GM19351 (cell line): Measurements from ENCODE around the gene MMP14.
A peak's percentile ranks its signal among the peaks of the same experiment; 100 is the strongest.
"Not testable (repeated sequence)": the region's sequence is repeated elsewhere in the genome, so short reads cannot be mapped to it uniquely, and the experiment has no call there.

Experiments
- ATAC-seq: cut with Tn5 transposase; IDR thresholded peaks from one replicate; pipeline ENCODE4 v1.9.1; 2021; ENCODE audit warnings: mild to moderate bottlenecking, moderate library complexity; ENCODE audit not compliant: unreplicated experiment

Gene MMP14

GRCh38 chr14:22814373-22814772 lies 22.0 kb upstream of the MMP14 start:
- ATAC-seq: no peak

GRCh38 chr14:22814941-22815713 lies 21.3 kb upstream of the MMP14 start, which contains the start of gene SLC7A7:
TSS of gene SLC7A7 (minus strand) at chr14:22815435. CDS start at chr14:22813398, 2,037 bp downstream.
- no peak for ATAC-seq

DNA sequence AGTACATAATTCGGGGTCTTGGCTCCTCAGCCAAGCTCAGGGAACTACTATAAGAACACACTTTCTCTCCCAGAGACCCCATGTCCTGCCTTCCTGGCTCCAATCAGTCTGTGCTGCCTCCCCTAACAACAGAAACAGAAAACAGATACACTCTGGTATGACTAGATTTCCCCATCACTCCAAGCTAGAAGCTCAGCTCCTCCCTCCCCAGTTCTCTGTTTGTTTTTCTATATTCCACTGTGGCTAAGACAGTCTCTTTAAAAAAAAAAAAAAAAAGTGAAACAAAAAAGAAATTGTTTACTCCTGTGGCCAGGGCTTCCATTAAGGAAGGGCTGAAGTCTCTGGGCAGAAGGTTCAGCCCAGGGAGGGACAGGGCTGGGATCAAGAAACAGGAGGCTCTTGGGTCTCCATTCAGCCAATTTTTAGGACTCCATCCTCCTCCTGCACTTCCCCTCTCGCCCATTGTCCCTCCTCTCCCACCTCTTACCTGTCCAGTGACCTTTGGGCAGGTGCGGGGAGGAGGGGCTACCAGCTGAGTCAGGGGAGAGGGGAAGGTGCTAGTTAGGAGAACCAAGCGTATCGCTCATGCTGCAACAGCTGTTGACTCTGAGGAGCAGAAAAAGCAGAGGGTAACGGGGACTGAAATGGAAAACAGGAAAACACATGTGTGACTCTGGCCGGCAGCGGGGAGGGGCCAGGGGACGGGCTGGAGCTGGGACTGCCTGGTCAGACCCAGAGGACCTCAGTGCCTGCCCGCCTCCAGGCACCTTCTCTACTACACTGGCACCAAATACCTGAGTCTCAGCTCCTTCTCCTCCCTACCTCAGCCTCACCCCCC lies 17.0 kb upstream of the MMP14 start:
- ATAC-seq: no peak

GRCh38 chr14:22820731-22821130 lies 15.7 kb upstream of the MMP14 start:
- ATAC-seq: no peak

GRCh38 chr14:22821193-22822015 lies 15.0 kb upstream of the MMP14 start:
- no peak for ATAC-seq

GRCh38 chr14:22822016-22822570 lies 14.3 kb upstream of the MMP14 start:
- no peak for ATAC-seq

- ATAC-seq: peak; percentile 54
These were observed 13.8 kb upstream of the MMP14 start for GRCh38 chr14:22822571-22823098.

GRCh38 chr14:22824711-22825359 lies 11.6 kb upstream of the MMP14 start:
- ATAC-seq: no peak

DNA sequence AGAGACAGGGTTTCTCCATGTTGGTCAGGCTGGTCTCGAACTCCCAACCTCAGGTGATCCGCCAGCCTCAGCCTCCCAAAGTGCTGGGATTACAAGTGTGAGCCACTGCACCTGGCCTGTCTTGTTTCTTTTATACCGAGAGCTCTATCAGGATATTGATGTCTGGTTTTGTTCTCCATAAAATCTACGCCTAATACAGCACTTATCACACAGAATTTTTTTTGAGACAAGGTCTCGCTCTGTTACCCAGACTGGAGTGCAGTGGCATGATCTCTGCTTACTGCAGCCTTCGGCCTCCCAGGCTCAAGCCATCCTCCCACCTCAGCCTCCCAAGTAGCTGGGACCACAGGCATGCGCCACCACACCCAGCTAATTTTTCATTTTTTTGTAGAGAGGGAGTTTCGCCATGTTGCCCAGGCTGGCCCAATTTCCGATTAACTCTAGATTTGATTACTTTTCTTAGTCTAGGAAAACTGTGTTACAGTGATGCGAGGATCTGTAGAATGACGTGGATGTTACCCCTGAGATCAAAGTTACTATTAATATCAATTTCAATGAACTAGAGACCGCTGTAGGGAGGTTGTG lies 7.2 kb upstream of the MMP14 start:
- ATAC-seq: not testable (repeated sequence)

DNA sequence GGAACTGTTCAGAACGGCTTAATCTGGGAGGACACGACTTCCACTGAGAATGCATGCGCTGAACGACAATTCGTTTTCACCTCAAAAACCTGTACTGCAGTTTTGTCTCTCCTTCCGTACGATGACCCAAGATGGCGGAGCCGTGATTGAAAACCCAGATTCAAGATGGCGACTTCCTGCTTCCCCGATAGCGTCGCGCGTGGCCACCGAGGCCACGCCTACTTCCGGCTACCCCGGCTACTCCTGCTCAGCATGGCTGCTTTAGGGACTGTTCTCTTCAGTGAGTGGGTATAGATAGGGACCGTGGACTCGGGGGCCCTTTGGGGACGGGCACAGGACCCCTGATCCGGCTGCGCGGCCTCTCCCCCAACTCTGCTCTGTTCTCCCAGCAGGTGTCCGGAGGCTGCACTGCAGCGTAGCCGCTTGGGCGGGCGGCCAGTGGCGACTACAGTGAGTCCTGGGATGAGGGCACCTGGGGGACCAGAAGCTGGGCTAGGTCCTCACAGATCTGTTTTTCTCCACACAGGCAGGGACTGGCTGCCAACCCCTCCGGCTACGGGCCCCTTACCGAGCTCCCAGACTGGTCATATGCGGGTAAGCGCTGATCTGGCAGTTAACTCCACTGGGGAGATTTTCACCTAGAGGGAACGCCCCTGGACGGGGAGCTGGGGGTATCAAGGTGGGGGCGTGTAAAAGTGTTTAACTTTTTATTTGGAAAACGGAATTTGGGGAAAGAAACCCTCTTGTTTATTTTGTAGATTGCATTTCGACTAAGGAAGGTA lies 6.5 kb upstream of the MMP14 start, which contains the start of gene MRPL52:
MRPL52 (plus strand) TSS at position 227 of the 782 bp plus-strand sequence; CDS start at position 253, 26 bp downstream.
- peak; percentile 84 for ATAC-seq

DNA sequence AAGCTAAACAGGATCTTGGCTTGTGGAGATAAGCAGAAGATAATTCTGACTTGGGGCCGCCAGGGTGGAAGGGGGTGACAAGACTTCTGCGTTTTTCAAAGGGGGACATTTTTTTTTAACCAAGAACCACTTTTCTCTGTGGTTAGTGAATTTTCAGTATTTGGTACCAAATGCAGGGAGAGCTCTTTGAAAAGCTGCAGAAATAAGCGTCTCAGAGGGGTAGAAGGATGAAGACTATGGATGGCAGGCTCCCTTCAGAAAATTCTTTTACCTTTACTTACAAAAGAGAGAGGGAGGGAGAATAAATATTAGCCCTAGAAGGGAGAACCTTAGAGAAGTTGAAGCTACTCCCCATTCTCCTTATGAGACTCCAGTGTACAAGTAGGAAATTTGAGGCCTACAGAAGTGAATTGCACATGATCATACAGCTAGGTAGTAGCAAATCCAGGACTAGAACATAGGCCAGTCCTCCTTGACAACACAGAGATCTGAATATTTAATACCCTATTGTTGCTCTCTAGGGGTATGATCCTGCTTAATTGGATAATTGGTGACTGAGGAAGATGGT lies 5.9 kb upstream of the MMP14 start:
- no peak for ATAC-seq

DNA sequence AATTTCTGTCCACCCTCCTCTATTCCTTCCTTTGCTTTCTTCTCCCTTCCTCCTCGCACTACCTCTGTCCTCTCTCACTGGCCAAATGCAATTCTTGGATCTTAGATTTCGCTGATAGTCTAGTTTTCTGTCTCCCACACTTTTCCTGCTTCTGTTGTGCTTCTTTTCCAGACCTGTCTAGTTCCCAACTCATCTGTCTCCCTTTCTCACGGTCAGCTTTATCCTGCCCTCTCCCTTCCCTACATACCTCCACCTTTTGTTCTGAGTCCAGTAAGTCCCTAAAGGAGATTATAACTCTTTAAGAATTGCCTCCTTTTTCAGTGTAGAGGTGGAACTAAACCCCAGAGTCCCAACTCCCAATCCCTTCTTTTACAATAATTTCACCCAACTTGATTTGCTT lies 880 bp upstream of the MMP14 start:
- no peak for ATAC-seq

DNA sequence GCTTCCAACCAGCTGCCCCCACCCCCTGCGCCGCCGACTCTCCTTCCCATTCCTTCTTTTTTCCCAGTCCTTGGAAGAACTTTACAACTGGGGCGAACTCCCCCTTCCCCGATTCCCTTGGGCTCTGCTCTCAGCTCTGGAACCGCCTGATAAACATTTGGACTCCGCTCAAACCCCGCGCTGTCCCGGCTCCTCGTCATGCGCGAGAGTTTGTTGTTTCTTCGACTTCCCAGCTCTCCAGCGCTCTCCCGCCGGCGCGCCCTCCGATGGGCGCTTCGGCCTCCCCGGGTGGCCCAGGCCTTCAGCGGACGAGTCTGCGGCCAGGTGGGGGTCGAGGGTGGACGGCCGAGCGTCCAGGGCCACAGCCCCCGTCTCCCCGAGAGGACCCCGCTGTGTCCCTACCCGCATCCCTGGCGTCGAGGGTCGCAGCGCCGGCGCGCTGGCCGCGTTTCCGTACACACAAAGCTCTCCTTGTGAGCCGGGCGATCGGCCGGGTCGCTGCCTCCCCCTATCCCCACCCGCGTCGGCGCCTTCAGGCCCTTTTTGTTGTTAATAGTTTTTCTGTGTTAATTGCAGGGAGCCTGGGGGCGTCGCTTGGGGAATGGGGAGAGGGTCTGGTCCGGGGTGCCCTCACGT lies 847 bp downstream of the MMP14 start:
- ATAC-seq: no peak

DNA sequence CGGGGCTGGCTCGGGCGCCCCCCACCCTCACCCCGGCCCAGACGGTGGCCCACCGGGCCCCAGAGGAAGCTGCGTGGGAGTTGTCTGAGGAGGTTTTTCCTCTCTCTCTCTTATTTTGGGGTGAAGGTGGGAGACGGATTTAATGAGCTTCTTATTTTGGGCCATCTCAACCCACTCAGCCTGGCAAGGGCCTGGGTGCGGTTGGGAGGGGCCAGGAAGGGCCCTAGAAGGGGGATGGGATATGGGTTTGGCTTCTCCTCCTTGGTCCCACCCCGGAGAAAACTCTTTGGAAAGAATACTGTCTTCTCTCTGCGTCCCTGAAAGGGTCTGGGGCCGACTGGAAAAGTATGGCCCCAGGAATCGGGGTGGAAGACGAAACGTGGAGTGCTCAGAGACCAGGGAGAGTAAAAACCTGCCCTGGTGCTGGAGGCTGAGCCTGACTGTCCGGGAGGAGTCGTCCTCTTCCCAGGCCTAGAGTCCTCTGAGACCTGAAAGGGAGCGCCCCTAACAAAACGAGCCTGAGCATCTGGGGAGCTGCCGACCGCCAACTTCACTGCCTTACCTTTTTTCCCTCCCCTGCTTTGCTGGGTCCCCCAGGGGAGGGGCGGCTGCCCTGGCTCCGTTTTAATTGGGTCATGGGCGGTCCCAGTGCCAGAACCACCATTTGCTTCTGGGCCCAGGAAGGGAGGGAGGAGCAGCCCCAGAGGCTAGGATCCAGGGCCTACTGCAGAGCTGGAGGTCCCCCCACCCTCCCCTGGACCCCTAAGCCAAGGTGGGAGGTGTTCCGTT lies 1.6 kb downstream of the MMP14 start:
- no peak for ATAC-seq

- no peak for ATAC-seq
These were observed 2.3 kb downstream of the MMP14 start for GRCh38 chr14:22838631-22839041.

DNA sequence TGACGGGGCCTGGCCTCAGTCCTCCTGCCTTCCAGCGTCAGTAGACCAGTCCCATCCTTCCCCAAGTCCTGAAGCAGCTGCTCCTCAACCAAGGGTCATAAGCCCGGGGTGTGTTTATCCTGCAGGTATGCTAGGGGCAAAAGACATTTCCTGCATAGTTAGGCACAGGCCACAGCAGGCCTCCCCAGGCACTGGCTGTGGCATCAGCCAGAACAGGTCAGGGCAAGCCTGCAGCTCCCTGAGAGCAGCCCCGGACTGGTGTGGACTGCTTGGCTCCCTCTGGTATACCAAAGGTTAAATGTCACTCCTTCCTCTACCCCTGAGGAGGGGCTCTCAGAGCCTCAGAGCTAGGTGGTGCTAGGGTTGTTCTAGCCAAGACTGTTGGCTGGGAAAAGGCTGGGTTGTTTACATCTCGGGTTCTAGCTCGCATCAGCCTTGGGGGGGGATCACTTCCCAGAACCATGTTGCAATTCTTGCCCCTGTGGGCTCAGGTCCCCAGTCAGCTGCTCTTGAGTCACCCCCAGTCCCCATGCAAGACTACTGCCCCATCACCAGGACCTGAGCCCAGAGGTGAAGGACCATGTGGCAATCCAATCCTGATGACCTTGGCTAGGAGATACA lies 2.9 kb downstream of the MMP14 start:
- ATAC-seq: no peak

DNA sequence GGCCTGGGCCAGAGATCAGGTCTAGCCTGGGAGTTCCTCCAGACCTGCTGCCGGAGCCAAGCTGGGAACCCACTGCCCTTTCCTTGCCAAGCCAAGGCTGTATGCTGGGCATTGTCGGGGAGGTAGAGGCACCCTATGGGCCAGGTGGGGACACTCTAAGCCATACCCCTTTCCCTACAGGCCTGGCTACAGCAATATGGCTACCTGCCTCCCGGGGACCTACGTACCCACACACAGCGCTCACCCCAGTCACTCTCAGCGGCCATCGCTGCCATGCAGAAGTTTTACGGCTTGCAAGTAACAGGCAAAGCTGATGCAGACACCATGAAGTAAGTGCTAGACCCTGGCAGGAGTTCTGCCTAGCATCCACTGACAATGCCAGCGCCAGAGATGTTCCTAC lies 4.9 kb downstream of the MMP14 start:
- no peak for ATAC-seq
